Middle frontal gyrus (tissue), 1 donor: ENCODE measurements around the gene CTNNA2.

ENCODE experiments used
- DNase-seq: peaks from one replicate; pipeline ENCODE4 v3.0.0-alpha.2; 2015; ENCODE audit warnings: low spot score; ENCODE audit errors: extremely low spot score

The CTNNA2 gene

DNA sequence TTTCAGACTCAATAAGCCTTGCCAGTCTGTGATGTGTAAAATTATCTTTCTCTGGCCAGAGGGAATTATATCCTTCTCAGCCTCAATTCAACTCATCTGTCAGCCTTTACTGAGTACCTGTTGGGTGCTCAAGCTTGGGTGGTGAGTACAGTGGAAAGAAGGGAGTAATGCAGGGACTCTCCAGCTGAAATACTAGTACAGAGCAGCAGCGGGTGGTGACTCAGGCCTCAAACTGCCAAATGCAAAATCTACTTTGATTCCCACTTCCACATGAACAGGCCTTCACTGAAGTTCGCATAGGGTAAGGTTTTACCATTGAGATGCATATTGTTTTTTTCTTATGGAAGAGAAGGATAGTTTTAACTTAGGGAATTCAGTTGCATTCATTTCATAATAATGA lies 464.9 kb downstream of the CTNNA2 start:
- no peak for DNase-seq

- DNase-seq, result no peak
These were observed 467.3 kb downstream of the CTNNA2 start for GRCh38 chr2:79980116-79980515.

GRCh38 chr2:79980816-79981215 lies 468.0 kb downstream of the CTNNA2 start:
- no peak for DNase-seq

- no peak for DNase-seq
These were observed 468.5 kb downstream of the CTNNA2 start for GRCh38 chr2:79981316-79981715.

DNA sequence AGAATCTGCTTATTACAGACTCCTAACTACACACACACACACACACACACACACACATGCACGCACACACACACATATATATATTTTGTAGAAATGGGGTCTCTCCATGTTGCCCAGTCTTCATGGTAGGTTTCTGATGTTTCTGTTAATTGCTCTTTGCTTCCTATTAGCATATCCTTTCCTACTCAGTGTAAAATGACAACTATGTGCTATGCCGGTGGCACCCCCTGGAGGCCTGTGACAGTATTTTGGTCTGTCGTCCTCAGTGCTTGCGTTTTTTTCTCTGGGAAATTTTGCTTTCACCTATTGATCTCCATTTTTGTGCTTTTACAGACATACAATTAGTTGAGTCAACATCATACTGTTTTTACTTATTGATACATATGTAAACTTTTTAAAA lies 469.6 kb downstream of the CTNNA2 start:
- no peak for DNase-seq

- no peak for DNase-seq
These were observed 471.6 kb downstream of the CTNNA2 start for GRCh38 chr2:79984476-79984875.

- no peak for DNase-seq
These were observed 472.3 kb downstream of the CTNNA2 start for GRCh38 chr2:79985145-79985544.

DNA sequence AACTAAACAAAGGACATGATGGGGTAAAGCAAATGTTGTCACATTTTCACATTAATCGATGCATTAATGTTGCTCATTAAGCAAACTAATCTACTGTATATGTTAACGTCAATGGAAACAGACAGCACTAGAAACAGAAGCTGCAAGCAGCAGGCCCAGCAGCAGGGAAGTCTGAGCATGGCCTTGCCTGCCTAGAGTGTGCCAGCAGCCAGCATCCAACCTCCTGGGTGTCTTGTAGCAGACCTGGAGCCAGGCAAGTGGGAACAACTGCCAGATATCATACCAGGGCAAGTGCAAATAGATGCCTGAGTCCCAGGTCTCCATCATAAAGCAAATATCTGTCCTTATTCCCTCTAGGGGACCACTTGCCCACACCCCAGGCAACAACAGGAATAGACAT lies 472.7 kb downstream of the CTNNA2 start:
- DNase-seq, result no peak

DNA sequence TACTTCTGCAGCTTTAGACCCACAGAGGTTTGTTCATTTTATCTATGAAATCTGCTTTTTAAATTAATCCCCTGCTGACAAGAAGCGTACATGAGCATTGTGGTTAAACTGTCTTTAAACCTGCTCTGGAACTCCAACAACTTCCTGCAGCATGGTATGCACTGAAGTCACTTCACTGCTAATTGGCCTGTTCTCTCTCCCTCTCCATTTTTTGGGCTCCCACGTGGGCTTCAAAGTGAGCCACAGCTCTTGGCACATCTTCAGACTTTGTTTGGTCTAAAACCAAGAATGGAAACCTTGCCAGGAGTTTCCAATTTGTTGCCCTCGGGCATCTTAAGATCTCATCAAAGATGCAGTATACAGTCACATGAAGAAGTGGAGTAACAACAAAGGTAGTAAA lies 480.3 kb downstream of the CTNNA2 start:
- no peak for DNase-seq

- no peak for DNase-seq
These were observed 481.3 kb downstream of the CTNNA2 start for GRCh38 chr2:79994161-79994560.

DNA sequence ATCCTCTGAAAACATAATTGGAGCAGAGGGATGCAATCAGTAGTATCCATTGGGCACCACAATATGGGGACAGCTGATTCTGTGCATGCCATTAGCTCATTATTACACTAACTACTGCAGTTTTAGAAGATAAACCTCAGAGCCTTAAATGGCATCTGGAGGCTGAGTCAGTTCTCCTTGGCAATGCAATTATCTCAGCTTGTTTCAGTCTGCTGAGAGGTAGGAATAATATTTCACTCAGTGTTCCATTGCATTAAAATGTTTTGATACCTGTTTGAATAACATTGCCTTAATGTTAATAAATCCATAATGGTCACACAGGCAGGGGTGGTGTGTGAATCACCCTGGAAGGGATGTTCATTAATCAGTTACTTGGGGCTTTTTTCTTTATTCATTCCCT lies 482.1 kb downstream of the CTNNA2 start:
- DNase-seq, result no peak

DNA sequence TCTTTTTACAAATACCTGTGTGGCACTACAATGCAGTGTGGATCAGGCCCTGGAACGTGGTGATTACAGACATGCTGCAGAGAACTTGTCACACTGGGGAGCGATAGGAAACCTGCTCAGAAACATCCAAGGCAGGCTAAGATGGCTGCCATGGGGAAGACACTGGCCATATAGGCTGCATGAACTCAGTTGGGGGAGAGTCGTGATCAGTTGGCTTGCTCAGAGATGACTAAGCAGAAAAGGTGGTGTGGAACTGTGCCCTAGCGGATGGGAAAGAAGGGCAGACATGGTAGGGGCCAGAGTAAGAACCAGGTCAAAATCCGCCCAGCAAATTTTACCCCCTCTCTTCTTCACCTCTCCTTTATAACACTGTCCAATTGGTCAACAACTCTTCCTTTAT lies 483.9 kb downstream of the CTNNA2 start:
- DNase-seq, result no peak

GRCh38 chr2:80001701-80002101 lies 488.9 kb downstream of the CTNNA2 start:
- DNase-seq, result no peak

- DNase-seq, result no peak
These were observed 489.3 kb downstream of the CTNNA2 start for GRCh38 chr2:80002112-80002511.

GRCh38 chr2:80002568-80003157 lies 489.8 kb downstream of the CTNNA2 start:
- no peak for DNase-seq

DNA sequence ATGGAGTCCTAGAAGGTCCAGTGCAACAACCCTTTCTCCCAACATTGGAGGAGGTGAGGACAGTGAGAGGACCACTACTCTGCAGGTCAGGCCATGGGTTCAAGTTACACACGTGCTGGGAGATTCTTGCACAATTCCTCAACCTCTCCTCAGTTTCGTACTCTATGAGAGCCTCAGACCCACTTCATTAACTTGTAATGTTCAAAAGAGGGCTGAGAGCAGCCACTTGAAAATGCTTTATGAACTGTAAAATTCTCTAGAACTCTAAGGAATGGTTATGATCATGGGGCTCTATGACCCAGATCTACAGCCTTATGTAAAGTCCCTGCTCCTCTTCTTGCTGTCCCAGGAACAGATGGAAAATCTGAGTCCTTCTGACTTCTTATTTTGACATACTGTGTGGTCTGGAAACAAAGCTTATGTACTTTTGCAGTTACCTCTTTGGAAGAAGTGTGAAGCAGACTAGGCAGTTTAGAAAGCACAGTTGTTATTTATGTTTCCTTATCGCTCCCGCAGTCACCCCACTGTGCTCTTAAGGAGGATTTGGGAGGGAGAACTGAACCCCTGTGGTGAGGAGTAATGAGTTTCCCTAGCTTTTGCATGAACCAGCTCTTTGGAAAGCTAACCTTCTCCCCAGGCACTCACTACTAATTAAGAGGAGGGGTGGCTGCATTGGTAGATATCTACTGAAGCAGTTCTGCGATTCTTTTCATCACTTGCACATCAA lies 495.1 kb downstream of the CTNNA2 start:
- no peak for DNase-seq

DNA sequence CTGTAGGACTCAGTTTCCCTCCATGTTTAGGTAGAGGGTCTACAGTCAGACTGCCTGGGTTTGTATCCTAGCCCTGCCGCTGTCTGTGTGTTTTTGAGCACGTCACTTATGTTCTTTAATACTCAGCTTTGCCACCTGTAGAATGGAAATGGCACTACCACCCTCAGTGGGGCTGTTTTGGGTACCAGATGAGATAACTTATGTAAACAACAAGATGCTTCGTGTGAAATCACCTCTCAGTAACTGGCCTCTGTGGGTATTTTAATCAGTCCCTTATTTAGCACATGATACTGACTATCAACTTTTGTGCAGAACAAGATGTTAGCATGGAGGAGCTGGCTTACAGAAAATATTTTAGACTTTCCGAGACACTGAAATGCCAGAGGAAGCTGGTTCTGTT lies 495.7 kb downstream of the CTNNA2 start:
- no peak for DNase-seq

GRCh38 chr2:80009211-80009610 lies 496.4 kb downstream of the CTNNA2 start:
- DNase-seq, result no peak

DNA sequence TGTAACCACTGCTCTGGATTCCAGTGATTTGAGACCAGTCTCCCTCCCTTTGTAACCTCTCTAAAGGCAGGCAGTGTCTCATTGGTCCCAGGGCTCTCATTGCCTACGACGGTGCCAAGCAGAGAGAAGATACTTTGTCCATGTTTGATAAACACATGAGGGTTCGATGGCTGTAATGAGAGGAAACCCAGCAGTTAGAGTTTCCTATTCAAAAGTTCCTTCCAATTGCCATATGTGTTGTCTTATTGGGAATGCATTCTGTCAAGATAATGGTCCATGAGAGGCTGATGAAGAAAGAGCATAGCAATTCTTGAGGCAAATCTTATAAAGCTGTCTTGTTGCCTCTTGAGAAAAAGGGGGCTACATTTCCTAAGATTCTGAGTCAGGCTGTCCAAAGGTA lies 499.2 kb downstream of the CTNNA2 start:
- no peak for DNase-seq

DNA sequence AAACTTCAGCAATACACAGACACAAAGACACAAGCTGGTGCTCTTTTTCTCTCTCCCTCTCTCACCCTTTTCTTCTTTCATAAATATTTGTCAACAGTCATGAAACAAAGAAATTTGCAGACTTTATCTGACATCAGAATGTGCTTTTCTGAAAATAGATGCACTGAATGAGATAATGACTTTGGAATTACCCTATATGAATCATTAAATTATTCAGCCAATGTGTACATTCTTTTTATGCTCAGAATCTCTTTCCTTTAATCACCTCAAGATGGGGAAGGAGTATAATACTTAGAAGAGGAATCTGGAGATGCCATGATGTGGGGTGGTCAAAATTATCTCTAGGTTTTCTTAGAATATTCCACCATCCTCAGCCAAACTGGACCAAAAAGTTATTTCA lies 501.8 kb downstream of the CTNNA2 start:
- no peak for DNase-seq

DNA sequence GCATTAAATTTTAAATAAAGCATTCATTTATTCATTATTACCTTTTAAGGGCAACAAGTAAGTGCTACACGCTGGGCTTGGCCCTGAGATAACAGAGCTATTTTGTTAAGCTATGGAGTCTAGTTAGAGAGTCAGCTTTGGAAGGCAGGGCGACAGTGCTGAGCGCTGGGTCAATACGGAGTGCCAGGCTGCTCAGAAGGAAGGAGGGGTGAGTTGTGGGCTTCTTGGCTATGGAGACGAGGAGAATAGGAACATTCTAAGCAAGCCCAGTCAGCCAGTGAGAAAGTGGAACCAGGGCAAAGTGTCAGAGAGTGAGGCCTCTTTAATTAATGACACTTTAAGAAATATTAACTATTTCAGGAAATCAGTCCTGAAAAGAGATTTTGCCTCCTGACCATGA lies 503.3 kb downstream of the CTNNA2 start:
- no peak for DNase-seq

DNA sequence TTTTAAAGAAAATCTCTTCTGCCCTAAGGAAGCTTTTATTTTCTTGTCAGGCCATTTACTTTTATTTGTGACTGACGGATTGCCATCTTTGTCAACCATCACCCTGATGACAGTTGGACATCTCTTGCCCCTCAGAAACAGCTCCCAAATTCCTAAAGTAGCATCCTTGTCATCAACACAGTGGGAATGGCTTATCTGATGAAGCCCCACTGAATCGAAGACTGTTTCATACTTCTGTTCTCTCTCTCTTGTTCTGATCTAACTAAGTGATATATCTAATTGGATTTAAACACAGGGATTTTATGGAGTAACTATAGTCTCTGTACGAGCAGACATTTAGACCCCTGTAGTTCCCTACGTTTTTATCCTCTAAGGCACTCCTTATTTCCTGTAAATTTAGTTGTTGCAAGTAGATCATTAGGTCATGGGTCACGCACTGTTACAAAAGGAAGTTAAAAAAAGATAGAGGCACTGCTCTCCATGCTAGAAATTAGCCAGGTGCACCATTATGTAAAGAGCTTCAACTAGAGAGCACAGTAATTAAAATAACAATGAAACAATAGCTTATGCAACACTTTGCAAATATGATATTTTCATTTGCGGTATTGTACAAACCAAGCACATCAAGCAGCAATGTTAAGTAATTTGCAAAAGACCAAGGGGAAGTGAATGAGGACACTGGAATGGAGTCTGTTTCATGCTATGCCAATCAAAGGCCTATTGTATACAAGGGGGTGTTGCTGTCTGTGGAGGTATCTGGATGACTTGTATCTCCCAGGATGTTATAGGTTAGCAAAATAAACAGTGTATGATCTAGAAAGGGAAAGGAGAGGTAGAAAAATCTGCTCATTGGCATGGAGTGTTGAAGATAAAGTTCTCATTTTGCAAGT lies 507.0 kb downstream of the CTNNA2 start:
- DNase-seq, result no peak
